Measurements from ENCODE around the gene FICD. TPM values are rescaled to one million over a fixed set of nuclear protein-coding genes. Genes with fewer than 3 reads are reported as not detected.

The FICD gene
- total and polyA plus RNA-seq, 2 of the 13 experiments (the other 11 are each of a cell fraction or from before 2014, with no cell fraction given), result 0.99 to 3.0 TPM

DNA sequence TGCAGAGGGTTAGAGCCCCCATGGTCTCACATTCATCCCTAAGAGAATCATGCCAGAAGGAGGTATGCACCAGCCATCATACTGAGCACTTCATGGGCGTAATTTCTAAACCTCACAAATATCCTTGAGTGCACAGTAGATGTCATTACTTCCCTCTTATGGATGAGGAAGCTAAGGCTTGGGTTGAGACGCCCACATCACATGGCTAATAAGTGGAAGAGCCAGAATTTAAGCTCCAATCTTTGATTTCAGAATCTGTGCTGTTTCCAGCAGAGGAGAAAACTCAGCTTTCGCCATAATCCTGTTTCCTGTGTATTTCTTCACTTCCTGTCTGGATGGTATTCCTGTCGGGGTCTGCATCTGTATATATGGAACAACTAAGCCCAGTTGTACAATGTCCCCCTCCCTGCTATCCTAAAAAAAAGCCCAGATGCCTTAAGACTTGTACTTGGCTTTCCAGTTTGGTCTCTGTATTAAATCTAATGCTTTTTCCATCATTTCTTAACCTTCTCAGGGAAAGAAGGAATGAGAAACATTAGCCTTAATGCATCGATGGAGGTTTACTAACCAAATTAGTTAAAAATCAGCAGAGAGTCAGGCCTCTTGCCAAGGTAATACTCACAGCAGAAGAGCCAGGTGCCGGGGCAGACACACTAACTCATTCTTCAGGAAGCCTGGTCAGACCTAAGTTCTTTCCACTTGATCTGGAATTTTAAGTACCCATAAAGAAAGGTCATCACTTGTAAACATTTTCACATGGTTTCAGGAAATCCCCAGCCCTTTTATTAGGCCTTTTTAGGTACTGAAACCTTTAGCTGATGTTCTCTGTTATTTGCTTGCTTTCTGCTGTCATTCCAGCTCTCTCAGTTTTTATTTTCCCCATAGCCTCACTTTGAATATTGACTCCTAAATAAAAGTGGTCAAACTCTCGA, 52.6 kb downstream of the FICD start (continued):
- TF ChIP-seq, protein P1, sequence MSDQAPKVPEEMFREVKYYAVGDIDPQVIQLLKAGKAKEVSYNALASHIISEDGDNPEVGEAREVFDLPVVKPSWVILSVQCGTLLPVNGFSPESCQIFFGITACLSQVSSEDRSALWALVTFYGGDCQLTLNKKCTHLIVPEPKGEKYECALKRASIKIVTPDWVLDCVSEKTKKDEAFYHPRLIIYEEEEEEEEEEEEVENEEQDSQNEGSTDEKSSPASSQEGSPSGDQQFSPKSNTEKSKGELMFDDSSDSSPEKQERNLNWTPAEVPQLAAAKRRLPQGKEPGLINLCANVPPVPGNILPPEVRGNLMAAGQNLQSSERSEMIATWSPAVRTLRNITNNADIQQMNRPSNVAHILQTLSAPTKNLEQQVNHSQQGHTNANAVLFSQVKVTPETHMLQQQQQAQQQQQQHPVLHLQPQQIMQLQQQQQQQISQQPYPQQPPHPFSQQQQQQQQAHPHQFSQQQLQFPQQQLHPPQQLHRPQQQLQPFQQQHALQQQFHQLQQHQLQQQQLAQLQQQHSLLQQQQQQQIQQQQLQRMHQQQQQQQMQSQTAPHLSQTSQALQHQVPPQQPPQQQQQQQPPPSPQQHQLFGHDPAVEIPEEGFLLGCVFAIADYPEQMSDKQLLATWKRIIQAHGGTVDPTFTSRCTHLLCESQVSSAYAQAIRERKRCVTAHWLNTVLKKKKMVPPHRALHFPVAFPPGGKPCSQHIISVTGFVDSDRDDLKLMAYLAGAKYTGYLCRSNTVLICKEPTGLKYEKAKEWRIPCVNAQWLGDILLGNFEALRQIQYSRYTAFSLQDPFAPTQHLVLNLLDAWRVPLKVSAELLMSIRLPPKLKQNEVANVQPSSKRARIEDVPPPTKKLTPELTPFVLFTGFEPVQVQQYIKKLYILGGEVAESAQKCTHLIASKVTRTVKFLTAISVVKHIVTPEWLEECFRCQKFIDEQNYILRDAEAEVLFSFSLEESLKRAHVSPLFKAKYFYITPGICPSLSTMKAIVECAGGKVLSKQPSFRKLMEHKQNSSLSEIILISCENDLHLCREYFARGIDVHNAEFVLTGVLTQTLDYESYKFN (CRISPR knock-in tag; conservative IDR thresholded peaks at IDR 0.05), result no peak
- TF ChIP-seq SALL2 (CRISPR knock-in tag; IDR thresholded peaks at IDR 0.05), result no peak

DNA sequence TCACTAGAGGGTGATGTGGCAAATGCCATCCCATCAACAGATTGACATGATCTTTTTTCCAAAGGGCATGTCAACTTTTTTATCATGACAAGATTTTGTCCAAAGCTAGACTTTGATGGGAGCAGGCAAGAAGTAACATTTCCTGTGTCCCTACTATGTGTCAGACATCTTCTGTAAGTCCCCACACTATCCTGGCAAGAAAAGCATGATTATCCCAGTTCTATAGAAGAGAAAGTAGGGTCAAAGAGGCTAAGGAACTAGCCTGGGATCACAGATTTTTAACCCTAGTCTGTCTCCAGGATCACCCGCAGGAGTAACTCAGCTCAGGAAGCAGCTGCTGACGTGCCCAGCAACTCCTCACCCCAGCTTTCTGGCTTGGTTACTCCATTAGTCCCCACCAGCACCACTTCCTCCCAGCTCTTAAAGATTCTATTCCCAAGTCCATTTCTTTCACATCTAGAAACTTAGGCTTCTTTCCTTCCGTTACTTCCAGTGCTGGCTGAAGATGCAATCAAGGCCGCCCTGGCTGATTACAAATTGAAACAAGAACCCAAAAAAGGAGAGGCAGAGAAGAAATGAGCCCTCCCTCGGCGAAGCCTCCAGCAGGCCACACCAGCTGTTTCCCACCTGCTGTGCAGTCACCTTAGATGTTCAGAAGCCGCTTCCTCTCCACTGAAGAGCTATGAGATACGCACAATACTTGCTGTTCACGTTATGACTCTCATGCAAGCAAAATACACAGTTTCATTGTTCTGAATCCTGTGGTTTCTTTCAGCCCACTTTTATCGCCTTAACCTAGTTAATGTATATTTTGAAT, 53.5 kb downstream of the FICD start:
- in situ Hi-C loops (cut with HindIII; ENCODE audit: extremely low pct_ligation_motif_present, low pct_unique_long_range_greater_than_20kb), result loop anchor here (5.0 to 10.0 kb wide), 2 partner anchors 49 to 236 kb away; no protein-coding TSS in a partner anchor
- H3K4me2 ChIP-seq (ENCODE audit: low read depth, low read length), result no peak overlapping the region
- peaks cover 20 to 55% of the 10 kb centered on the region in 2 experiments for H3K36me3 ChIP-seq (replicated peaks in 1 of 2; ENCODE audit: control insufficient read depth in 1 of 2, insufficient read depth in 2 of 2, low read length in 2 of 2)
- FAIRE-seq (no peak), ATAC-seq (no peak), DNase-seq (ENCODE audit: low spot score) (no peak)
- BruUV-seq (replicated peaks), result no TSS peak
- peaks cover 8% of the 10 kb centered on the region for H3K79me2 ChIP-seq (ENCODE audit: insufficient read depth, low read length)
- peaks cover 7% of the 10 kb centered on the region for H3K4me1 ChIP-seq (ENCODE audit: insufficient read depth, low read length)
- ChIA-PET POLR2A (no interaction called here), CTCF (ENCODE audit: low intra/inter-chr PET ratio, low total read pairs) (no interaction called here)
- no peaks in the 10 kb centered on the region; a peak in 1 of 5 replicates for H3K27me3 ChIP-seq (ENCODE audit: control insufficient read depth in 1 of 2, insufficient read depth in 2 of 2, low read length in 2 of 2)
- no peaks in the 10 kb centered on the region for H3K9me3 ChIP-seq (ENCODE audit: low read length)
- H2AFZ ChIP-seq (ENCODE audit: low read length), result no peak overlapping the region
- WGBS (ENCODE audit: low lambda C conversion rate), result 99% methylated on average over 10 of the region's 10 CpGs
- intact Hi-C loops (cut with micrococcal nuclease; ENCODE audit: unreplicated experiment), result no loop called here
- H3K4me3 ChIP-seq (replicated peaks in 1 of 3; ENCODE audit: insufficient read depth in 1 of 3, low read depth in 2 of 3, low read length in 3 of 3), result no peak overlapping the region
- H3K27ac ChIP-seq (ENCODE audit: extremely low read length, insufficient read depth, low read length), result no peak overlapping the region
- H4K20me1 ChIP-seq (ENCODE audit: insufficient read depth, low read length), result no peaks in the 10 kb centered on the region; the same call in 1 of the 2 replicates
- H3K9ac ChIP-seq (ENCODE audit: insufficient read depth, low read depth, low read length), result no peak overlapping the region
- no peak for TF ChIP-seq SMAD1 (CRISPR knock-in tag; IDR thresholded peaks at IDR 0.05; ENCODE audit: borderline replicate concordance, low read depth)
- no peak for TF ChIP-seq KAT2B (IDR thresholded peaks at IDR 0.05; ENCODE audit: borderline replicate concordance, low read depth, low read length)
- TF ChIP-seq FLYWCH1 (CRISPR knock-in tag; IDR thresholded peaks at IDR 0.05), result no peak
- TF ChIP-seq, protein P2, sequence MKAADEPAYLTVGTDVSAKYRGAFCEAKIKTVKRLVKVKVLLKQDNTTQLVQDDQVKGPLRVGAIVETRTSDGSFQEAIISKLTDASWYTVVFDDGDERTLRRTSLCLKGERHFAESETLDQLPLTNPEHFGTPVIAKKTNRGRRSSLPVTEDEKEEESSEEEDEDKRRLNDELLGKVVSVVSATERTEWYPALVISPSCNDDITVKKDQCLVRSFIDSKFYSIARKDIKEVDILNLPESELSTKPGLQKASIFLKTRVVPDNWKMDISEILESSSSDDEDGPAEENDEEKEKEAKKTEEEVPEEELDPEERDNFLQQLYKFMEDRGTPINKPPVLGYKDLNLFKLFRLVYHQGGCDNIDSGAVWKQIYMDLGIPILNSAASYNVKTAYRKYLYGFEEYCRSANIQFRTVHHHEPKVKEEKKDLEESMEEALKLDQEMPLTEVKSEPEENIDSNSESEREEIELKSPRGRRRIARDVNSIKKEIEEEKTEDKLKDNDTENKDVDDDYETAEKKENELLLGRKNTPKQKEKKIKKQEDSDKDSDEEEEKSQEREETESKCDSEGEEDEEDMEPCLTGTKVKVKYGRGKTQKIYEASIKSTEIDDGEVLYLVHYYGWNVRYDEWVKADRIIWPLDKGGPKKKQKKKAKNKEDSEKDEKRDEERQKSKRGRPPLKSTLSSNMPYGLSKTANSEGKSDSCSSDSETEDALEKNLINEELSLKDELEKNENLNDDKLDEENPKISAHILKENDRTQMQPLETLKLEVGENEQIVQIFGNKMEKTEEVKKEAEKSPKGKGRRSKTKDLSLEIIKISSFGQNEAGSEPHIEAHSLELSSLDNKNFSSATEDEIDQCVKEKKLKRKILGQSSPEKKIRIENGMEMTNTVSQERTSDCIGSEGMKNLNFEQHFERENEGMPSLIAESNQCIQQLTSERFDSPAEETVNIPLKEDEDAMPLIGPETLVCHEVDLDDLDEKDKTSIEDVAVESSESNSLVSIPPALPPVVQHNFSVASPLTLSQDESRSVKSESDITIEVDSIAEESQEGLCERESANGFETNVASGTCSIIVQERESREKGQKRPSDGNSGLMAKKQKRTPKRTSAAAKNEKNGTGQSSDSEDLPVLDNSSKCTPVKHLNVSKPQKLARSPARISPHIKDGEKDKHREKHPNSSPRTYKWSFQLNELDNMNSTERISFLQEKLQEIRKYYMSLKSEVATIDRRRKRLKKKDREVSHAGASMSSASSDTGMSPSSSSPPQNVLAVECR (CRISPR knock-in tag; IDR thresholded peaks at IDR 0.05; ENCODE audit: borderline replicate concordance), result no peak
- TF ChIP-seq REPIN1 (CRISPR knock-in tag; IDR thresholded peaks at IDR 0.05; ENCODE audit: borderline replicate concordance, low read depth), result no peak
- TF ChIP-seq, protein P3, sequence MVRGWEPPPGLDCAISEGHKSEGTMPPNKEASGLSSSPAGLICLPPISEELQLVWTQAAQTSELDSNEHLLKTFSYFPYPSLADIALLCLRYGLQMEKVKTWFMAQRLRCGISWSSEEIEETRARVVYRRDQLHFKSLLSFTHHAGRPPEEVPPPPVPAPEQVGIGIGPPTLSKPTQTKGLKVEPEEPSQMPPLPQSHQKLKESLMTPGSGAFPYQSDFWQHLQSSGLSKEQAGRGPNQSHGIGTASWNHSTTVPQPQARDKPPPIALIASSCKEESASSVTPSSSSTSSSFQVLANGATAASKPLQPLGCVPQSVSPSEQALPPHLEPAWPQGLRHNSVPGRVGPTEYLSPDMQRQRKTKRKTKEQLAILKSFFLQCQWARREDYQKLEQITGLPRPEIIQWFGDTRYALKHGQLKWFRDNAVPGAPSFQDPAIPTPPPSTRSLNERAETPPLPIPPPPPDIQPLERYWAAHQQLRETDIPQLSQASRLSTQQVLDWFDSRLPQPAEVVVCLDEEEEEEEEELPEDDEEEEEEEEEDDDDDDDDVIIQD (CRISPR knock-in tag; IDR thresholded peaks at IDR 0.05; ENCODE audit: low read depth), result no peak

Measured in HepG2 (cell line).